Activated naive CD4-positive, alpha-beta T cell treated with anti-CD3 and anti-CD28 coated beads, Interleukin-2, amount 10 ng/mL, durations not matched to agents 7 days and 5 days (primary cell): Measurements from ENCODE around the gene OLAH.
A peak's percentile ranks its signal among the peaks of the same experiment; 100 is the strongest.
"Not testable (repeated sequence)": the region's sequence is repeated elsewhere in the genome, so short reads cannot be mapped to it uniquely, and the experiment has no call there.

Experiments
- CTCF ChIA-PET: fragments of 350-600 bp; sonication (Branson Sonifier 250); formaldehyde crosslinking; loops from one replicate; lab custom pipeline; 2021; ENCODE audit warnings: antibody characterized with exemption; lab: Charles Lee
- DNase-seq: peaks from one replicate; pipeline ENCODE4 v3.0.0-alpha.2; 2020
- H3K27ac Mint-ChIP-seq: one replicate; pipeline ENCODE4 v1.8.0; 2021; ENCODE audit warnings: mild to moderate bottlenecking, moderate library complexity, mixed read lengths
- H3K27me3 Mint-ChIP-seq: one replicate; pipeline ENCODE4 v1.8.0; 2021; ENCODE audit warnings: mild to moderate bottlenecking, mixed read lengths
- H3K36me3 Mint-ChIP-seq: one replicate; pipeline ENCODE4 v1.8.0; 2021; ENCODE audit warnings: mixed read lengths
- H3K4me1 Mint-ChIP-seq: one replicate; pipeline ENCODE4 v1.8.0; 2021; ENCODE audit warnings: mixed read lengths
- H3K4me3 Mint-ChIP-seq: one replicate; pipeline ENCODE4 v1.8.0; 2021; ENCODE audit warnings: mild to moderate bottlenecking, moderate library complexity, mixed read lengths
- H3K9me3 Mint-ChIP-seq: one replicate; pipeline ENCODE4 v1.8.0; 2021; ENCODE audit warnings: mixed read lengths

OLAH gene

DNA sequence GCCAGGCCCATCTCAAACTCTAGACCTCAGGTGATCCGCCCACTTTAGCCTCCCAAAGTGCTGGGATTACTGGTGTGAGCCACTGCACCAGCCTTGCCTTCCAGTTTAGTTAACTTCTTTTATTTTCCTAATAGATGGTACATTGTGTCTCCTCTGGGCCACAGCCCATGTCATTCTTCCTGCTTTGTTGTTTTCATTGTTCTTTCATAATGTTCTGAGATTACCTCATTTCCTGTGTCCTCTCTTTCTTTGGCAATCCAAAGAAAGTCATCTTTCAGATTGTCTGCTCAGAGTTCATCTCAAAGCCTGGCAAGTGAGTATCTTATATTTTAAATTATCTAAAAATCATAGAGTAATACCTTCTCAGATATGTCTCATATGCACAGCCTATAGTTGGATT is at the start of gene OLAH:
Gene OLAH, plus strand, starts transcription at position 270 of the 400 bp plus-strand sequence. CDS start 3,346 bp downstream, outside the sequence.
- peak within 1 kb of the TSS; percentile 83 for H3K27ac Mint-ChIP-seq
- DNase-seq: no peak
- peaks cover 12% of the 10 kb centered on the region for H3K36me3 Mint-ChIP-seq
- H3K4me3 Mint-ChIP-seq: peak within 1 kb of the TSS; percentile 37
- CTCF ChIA-PET: interaction anchor here (0.7 kb wide), 1 partner anchor 391 kb away, joined by 3 read pairs; no protein-coding TSS in a partner anchor
- H3K4me1 Mint-ChIP-seq: peaks cover 42% of the 10 kb centered on the region
- peaks cover 4% of the 10 kb centered on the region for H3K27me3 Mint-ChIP-seq
- peaks cover 10% of the 10 kb centered on the region for H3K9me3 Mint-ChIP-seq

- CTCF ChIA-PET: no interaction called here
- H3K9me3 Mint-ChIP-seq: no peaks in the 10 kb centered on the region
- no peak for DNase-seq
- H3K4me1 Mint-ChIP-seq: peaks cover 3% of the 10 kb centered on the region
- H3K36me3 Mint-ChIP-seq: no peaks in the 10 kb centered on the region
- H3K27me3 Mint-ChIP-seq: peaks cover 24% of the 10 kb centered on the region
- H3K4me3 Mint-ChIP-seq: no peak overlapping the region
- no peak overlapping the region for H3K27ac Mint-ChIP-seq
Observed at GRCh38 chr10:14995964-14996565, 47.7 kb upstream of the OLAH start.

DNA sequence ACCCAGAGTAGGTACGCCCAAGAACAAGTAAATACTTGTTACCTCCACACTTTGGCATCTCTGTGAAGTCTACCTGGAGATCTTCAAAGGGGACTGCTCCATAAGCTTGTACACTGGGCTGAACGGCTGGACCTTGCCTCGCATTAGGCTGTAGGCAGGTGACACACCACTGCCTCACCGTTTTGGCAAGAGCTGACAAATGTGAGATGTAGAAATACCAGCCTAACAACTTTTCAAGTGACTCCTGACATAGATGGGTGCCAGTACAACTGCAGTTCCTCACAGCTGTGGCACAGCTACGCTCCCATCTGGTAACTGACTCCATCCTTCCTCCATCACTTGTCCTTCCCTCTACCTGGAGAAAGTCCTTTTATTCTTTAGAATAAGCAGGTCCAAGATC is 30.2 kb upstream of the OLAH start:
- H3K36me3 Mint-ChIP-seq, H3K27me3 Mint-ChIP-seq, H3K9me3 Mint-ChIP-seq, H3K27ac Mint-ChIP-seq, CTCF ChIA-PET, DNase-seq, H3K4me3 Mint-ChIP-seq, H3K4me1 Mint-ChIP-seq: not testable (repeated sequence)

DNA sequence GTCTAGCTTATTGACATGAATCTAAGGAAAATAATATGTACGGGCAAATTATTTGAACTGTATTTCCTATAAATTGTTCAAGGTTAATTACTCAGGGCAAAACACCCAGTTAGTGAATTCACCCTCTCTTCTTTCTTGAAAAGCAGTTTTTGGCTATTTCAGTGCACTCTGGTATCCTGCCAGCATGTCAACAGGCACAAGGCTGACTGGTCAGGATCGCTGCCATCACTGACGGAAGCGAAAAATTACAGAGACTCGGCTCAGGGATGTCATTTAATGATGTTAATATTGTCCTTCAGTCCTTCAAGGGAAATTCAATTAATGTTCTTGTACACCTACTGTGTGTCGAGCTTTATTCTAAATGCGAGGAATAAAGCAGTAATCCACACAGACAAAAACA is 28.3 kb upstream of the OLAH start:
- Mint-ChIP-seq H3K27me3 (peaks cover 8% of the 10 kb centered on the region), H3K4me3 (no peak overlapping the region), H3K27ac (no peak overlapping the region), H3K4me1 (no peaks in the 10 kb centered on the region), H3K9me3 (no peaks in the 10 kb centered on the region), H3K36me3 (no peaks in the 10 kb centered on the region)
- DNase-seq: no peak
- CTCF ChIA-PET: no interaction called here

- H3K36me3 Mint-ChIP-seq, H3K9me3 Mint-ChIP-seq, H3K4me3 Mint-ChIP-seq, H3K27me3 Mint-ChIP-seq, CTCF ChIA-PET, DNase-seq, H3K27ac Mint-ChIP-seq: not testable (repeated sequence)
- H3K4me1 Mint-ChIP-seq: peaks cover 12% of the 10 kb centered on the region
Observed at GRCh38 chr10:15020966-15021365, 22.8 kb upstream of the OLAH start.

- peaks cover 19% of the 10 kb centered on the region for H3K4me1 Mint-ChIP-seq
- H3K27ac Mint-ChIP-seq, H3K4me3 Mint-ChIP-seq, DNase-seq, H3K9me3 Mint-ChIP-seq, CTCF ChIA-PET, H3K36me3 Mint-ChIP-seq, H3K27me3 Mint-ChIP-seq: not testable (repeated sequence)
Observed at GRCh38 chr10:15023079-15023478, 20.7 kb upstream of the OLAH start.

GRCh38 chr10:15024017-15025004 is 19.4 kb upstream of the OLAH start:
- H3K9me3 Mint-ChIP-seq, H3K36me3 Mint-ChIP-seq, DNase-seq, H3K27me3 Mint-ChIP-seq, CTCF ChIA-PET, H3K4me3 Mint-ChIP-seq: not testable (repeated sequence)
- Mint-ChIP-seq H3K27ac (peak overlapping the region; percentile 81), H3K4me1 (peaks cover 19% of the 10 kb centered on the region)

DNA sequence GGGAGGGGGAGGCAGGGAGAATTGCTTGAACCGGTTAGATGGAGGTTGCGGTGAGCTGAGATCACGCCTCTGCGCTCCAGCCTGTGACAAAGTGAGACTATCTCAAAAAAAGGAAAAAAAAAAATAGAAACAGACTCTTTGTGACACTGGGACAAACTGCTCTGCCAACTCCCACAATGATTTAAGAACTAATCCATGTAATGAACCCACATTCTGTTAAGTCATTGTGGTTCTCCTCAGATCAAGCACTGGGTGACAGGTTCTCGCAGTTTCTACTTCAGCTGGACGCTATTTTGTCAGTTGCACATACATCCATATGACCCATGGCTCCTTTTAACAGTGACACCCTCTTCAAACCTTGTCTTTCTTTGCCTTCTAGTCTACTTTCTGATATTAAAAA is 18.7 kb upstream of the OLAH start:
- H3K27me3 Mint-ChIP-seq, H3K27ac Mint-ChIP-seq, H3K36me3 Mint-ChIP-seq, H3K9me3 Mint-ChIP-seq, DNase-seq, CTCF ChIA-PET, H3K4me3 Mint-ChIP-seq: not testable (repeated sequence)
- peaks cover 19% of the 10 kb centered on the region for H3K4me1 Mint-ChIP-seq

DNA sequence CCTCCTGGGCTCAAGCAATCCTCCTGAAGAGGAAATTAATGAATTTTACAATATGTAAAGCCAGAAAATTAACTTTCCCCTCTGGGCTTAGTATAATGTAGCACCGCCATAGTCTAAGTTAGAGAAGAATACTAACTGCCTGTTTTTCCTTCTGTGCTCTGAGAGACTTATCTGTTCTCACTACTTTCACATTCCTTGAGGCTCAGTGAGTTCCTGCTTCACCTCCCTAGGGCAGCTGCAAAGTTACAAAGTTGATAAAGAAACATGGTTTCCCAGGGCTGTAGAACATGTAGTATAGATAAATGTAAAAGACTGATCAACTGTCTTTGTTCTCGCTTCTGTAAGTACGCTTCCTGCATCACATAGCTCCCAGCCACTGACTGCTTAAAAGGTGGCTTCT is 16.0 kb upstream of the OLAH start:
- Mint-ChIP-seq H3K9me3 (no peaks in the 10 kb centered on the region), H3K27ac (no peak overlapping the region), H3K4me1 (peaks cover 19% of the 10 kb centered on the region), H3K4me3 (no peak overlapping the region), H3K36me3 (peaks cover 3% of the 10 kb centered on the region), H3K27me3 (peaks cover 5% of the 10 kb centered on the region)
- DNase-seq: no peak
- CTCF ChIA-PET: no interaction called here

GRCh38 chr10:15035385-15036301 is 8.1 kb upstream of the OLAH start:
- CTCF ChIA-PET: no interaction called here
- no peak overlapping the region for H3K4me3 Mint-ChIP-seq
- H3K27ac Mint-ChIP-seq: no peak overlapping the region

GRCh38 chr10:15037691-15038090 is 6.1 kb upstream of the OLAH start:
- CTCF ChIA-PET: no interaction called here
- Mint-ChIP-seq H3K27ac (no peak overlapping the region), H3K27me3 (peaks cover 9% of the 10 kb centered on the region), H3K36me3 (no peaks in the 10 kb centered on the region), H3K4me3 (no peak overlapping the region), H3K9me3 (peaks cover 3% of the 10 kb centered on the region), H3K4me1 (peaks cover 16% of the 10 kb centered on the region)
- DNase-seq: no peak

More at GRCh38 chr10:15035385-15036301, 8.1 kb upstream of the OLAH start:
- peaks cover 9% of the 10 kb centered on the region for H3K27me3 Mint-ChIP-seq
- peaks cover 13% of the 10 kb centered on the region for H3K4me1 Mint-ChIP-seq
- no peak for DNase-seq
- H3K9me3 Mint-ChIP-seq: no peaks in the 10 kb centered on the region
- H3K36me3 Mint-ChIP-seq: no peaks in the 10 kb centered on the region

- Mint-ChIP-seq H3K4me1 (peaks cover 21% of the 10 kb centered on the region), H3K4me3 (no peak overlapping the region), H3K27me3 (peaks cover 5% of the 10 kb centered on the region), H3K36me3 (peaks cover under 1% of the 10 kb centered on the region), H3K27ac (no peak overlapping the region), H3K9me3 (peaks cover 6% of the 10 kb centered on the region)
- no peak for DNase-seq
- CTCF ChIA-PET: no interaction called here
Observed at GRCh38 chr10:15038416-15038815, 5.3 kb upstream of the OLAH start.

GRCh38 chr10:15045380-15045779 is 1.6 kb downstream of the OLAH start:
- peak overlapping the region; percentile 26 for H3K27ac Mint-ChIP-seq
- CTCF ChIA-PET: no interaction called here
- H3K36me3 Mint-ChIP-seq: peaks cover 12% of the 10 kb centered on the region
- H3K4me1 Mint-ChIP-seq: peaks cover 38% of the 10 kb centered on the region
- no peaks in the 10 kb centered on the region for H3K27me3 Mint-ChIP-seq
- DNase-seq: no peak
- peak overlapping the region; percentile 2 for H3K4me3 Mint-ChIP-seq
- peaks cover 10% of the 10 kb centered on the region for H3K9me3 Mint-ChIP-seq

- CTCF ChIA-PET: no interaction called here
- no peak for DNase-seq
- Mint-ChIP-seq H3K36me3 (peaks cover 12% of the 10 kb centered on the region), H3K4me3 (no peak overlapping the region), H3K9me3 (peaks cover 10% of the 10 kb centered on the region), H3K4me1 (peaks cover 32% of the 10 kb centered on the region), H3K27me3 (no peaks in the 10 kb centered on the region), H3K27ac (no peak overlapping the region)
Observed at GRCh38 chr10:15046626-15047025, 2.9 kb downstream of the OLAH start.
